Spleen (tissue), 7 donors: Measurements from ENCODE around the gene REL.

Experiments
- POLR2AphosphoS5 ChIP-seq, 3 donors: sonication (generic); formaldehyde crosslinking; IDR thresholded peaks; one replicate each; pipeline ENCODE4 v1.5.1; 2017; ENCODE audit warnings: antibody characterized with exemption in 3 of 3
- TF ChIP-seq, protein P1 (sequence below), 11 experiments: fragments of 200-600 bp in 7 of 11; fragments of 450-650 bp in 4 of 11; sonication (generic) in 4 of 11; IDR thresholded peaks in 8 of 11; conservative IDR thresholded peaks in 3 of 11; 1 replicate in 7 of 11; 2 replicates in 4 of 11; pipeline versions ENCODE4 v1.4.0 to v1.8.0; 2016 to 2021; ENCODE audit warnings: antibody characterized with exemption in 11 of 11, inconsistent platforms in 4 of 11, mild to moderate bottlenecking in 1 of 11
- donor health status: DM: no; HTN: no; CAD: no; lungs with moderate emphysema.
- donor health status: DM: no; HTN: no; CAD: no.
- donor health status: DM: no; HTN: no; CAD: no.

DNA sequence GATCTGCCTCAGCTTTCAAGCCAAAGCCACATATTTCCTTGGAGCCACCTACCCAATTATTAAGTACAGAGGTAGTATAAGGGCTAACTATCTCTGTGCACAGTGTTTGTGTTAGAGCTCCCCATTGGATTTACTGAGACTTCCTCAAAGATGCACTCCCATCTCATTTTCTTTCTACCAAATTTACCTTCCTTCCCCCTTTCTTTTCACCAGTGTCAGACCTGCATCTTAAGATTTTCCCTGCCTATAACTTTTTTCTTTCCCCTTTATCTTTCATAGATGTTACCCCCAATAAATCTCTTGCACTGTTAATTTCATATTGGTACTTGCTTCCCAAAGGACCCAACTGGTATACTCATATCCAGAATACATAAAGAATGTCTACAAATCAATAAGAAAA, 5.9 kb upstream of the REL start:
- TF ChIP-seq, protein P1, sequence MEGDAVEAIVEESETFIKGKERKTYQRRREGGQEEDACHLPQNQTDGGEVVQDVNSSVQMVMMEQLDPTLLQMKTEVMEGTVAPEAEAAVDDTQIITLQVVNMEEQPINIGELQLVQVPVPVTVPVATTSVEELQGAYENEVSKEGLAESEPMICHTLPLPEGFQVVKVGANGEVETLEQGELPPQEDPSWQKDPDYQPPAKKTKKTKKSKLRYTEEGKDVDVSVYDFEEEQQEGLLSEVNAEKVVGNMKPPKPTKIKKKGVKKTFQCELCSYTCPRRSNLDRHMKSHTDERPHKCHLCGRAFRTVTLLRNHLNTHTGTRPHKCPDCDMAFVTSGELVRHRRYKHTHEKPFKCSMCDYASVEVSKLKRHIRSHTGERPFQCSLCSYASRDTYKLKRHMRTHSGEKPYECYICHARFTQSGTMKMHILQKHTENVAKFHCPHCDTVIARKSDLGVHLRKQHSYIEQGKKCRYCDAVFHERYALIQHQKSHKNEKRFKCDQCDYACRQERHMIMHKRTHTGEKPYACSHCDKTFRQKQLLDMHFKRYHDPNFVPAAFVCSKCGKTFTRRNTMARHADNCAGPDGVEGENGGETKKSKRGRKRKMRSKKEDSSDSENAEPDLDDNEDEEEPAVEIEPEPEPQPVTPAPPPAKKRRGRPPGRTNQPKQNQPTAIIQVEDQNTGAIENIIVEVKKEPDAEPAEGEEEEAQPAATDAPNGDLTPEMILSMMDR (IDR thresholded peaks at IDR 0.05 in 8 of 11, conservative IDR thresholded peaks at IDR 0.05 in 3 of 11): no peak
- TF ChIP-seq POLR2AphosphoS5 (IDR thresholded peaks at IDR 0.05): no peak
